NCI-H748 (cell line): ENCODE measurements around the gene MLLT3.
A peak's percentile ranks its signal among the peaks of the same experiment; 100 is the strongest.

Experiments
- DNase-seq: peaks from one replicate; lab custom pipeline; 2025; ENCODE audit not compliant: unreplicated experiment; lab: John Stamatoyannopoulos, UW

The MLLT3 gene

GRCh38 chr9:20313415-20313814, 308.9 kb downstream of the MLLT3 start:
- no peak for DNase-seq

GRCh38 chr9:20312732-20313131, 309.6 kb downstream of the MLLT3 start:
- no peak for DNase-seq

- DNase-seq: no peak
Observed at GRCh38 chr9:20310024-20310423, 312.3 kb downstream of the MLLT3 start.

- DNase-seq: no peak
Observed at GRCh38 chr9:20309124-20309523, 313.2 kb downstream of the MLLT3 start.

GRCh38 chr9:20307621-20308020, 314.7 kb downstream of the MLLT3 start:
- DNase-seq: peak; percentile 21

- no peak for DNase-seq
Observed at GRCh38 chr9:20305452-20305851, 316.8 kb downstream of the MLLT3 start.

- no peak for DNase-seq
Observed at GRCh38 chr9:20303996-20304395, 318.3 kb downstream of the MLLT3 start.

- DNase-seq: no peak
Observed at GRCh38 chr9:20303066-20303465, 319.2 kb downstream of the MLLT3 start.

- no peak for DNase-seq
Observed at GRCh38 chr9:20302197-20302596, 320.1 kb downstream of the MLLT3 start.

- no peak for DNase-seq
Observed at GRCh38 chr9:20300430-20301115, 321.7 kb downstream of the MLLT3 start.

GRCh38 chr9:20297646-20298084, 324.6 kb downstream of the MLLT3 start:
- no peak for DNase-seq

- no peak for DNase-seq
Observed at GRCh38 chr9:20295555-20295954, 326.7 kb downstream of the MLLT3 start.

- no peak for DNase-seq
Observed at GRCh38 chr9:20294046-20294750, 328.1 kb downstream of the MLLT3 start.

- no peak for DNase-seq
Observed at GRCh38 chr9:20292002-20292401, 330.3 kb downstream of the MLLT3 start.
